HCT116 (cell line): ENCODE measurements around the gene MYO3B.

Experiments used
- CEBPB ChIP-seq: IDR thresholded peaks from 2 replicates; pipeline ENCODE4 v1.6.1; 2012; ENCODE audit warnings: low read depth
- EZH2 ChIP-seq: fragments of 200-600 bp; sonication (generic); IDR thresholded peaks from 2 replicates; pipeline ENCODE4 v1.6.1; 2017; ENCODE audit warnings: antibody characterized with exemption, mixed run types
- POLR2A ChIP-seq: IDR thresholded peaks from 2 replicates; pipeline ENCODE4 v1.7.0; 2011; ENCODE audit warnings: borderline replicate concordance; ENCODE audit not compliant: insufficient read depth, insufficient read length; ENCODE audit errors: extremely low read depth
- RAD21 ChIP-seq: IDR thresholded peaks from 2 replicates; pipeline ENCODE4 v1.6.1; 2012; ENCODE audit warnings: low read depth, mild to moderate bottlenecking
- TCF7L2 ChIP-seq: IDR thresholded peaks from 2 replicates; pipeline ENCODE4 v1.7.0; 2011; ENCODE audit warnings: borderline replicate concordance, inconsistent platforms; ENCODE audit not compliant: insufficient read depth, insufficient read length; ENCODE audit errors: extremely low read depth
- YY1 ChIP-seq: IDR thresholded peaks from 2 replicates; pipeline ENCODE4 v1.6.1; 2011; ENCODE audit warnings: low read length, low read depth, moderate library complexity, mild to moderate bottlenecking; ENCODE audit not compliant: insufficient replicate concordance; ENCODE audit errors: extremely low read depth
- ZFX ChIP-seq: fragments of 450-650 bp; IDR thresholded peaks from 2 replicates; pipeline ENCODE4 v1.6.1; 2017
- TF ChIP-seq, protein P1 (sequence below), 3 experiments: fragments of 200-600 bp in 1 of 3; sonication (generic) in 1 of 3; IDR thresholded peaks in 2 of 3; conservative IDR thresholded peaks in 1 of 3; 2 replicates each; pipeline ENCODE4 v1.5.1; 2012 to 2017; ENCODE audit warnings: low read depth in 2 of 3, low read length in 2 of 3, antibody characterized with exemption in 1 of 3, borderline replicate concordance in 1 of 3, control low read depth in 1 of 3, mild to moderate bottlenecking in 1 of 3, mixed read lengths in 1 of 3, mixed run types in 1 of 3, moderate library complexity in 1 of 3; ENCODE audit not compliant: insufficient read depth in 1 of 3
- TF ChIP-seq, protein P2 (sequence below): IDR thresholded peaks from 2 replicates; pipeline ENCODE4 v1.6.1; 2012
- TF ChIP-seq, protein P3 (sequence below): IDR thresholded peaks from 2 replicates; pipeline ENCODE4 v1.6.1; 2012; ENCODE audit warnings: low read depth
- TF ChIP-seq, protein P4 (sequence below): IDR thresholded peaks from 2 replicates; pipeline ENCODE4 v1.6.1; 2011; ENCODE audit warnings: mild to moderate bottlenecking, low read length, moderate library complexity; ENCODE audit not compliant: insufficient replicate concordance; ENCODE audit errors: extremely low read depth

DNA sequence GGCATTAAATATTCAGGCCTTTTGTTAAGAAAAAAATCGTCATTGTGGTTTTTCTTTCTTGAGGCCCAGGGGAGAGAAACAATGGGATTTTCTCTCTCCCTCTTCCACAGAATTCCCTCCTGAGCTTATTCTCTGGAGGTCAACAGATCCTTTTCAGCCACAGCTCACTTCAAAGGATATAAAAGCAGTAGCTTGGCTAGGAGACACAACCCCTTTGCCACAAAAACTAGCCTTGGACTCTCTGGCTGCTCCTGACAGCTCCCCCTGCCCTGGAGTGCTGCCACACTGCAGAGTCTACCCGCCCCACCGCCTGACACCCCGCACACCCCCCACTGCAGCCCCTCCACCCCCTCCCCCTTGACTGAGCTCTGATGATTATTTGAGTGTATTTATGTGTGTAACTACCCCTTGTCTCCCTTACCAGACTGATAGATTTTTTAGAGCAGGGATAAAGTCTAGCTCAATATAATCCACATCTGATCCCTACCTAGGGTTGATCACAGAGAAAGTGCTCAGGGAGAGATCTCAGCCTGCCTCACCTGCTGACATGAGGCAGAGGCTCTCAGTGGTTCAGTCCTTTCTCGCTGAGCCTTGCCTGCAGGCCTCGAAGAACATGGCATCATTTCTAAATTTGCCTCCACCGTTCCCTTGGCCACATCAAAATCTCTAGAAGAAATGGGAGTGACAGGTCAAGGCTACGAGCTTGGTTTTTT lies 405.0 kb downstream of the MYO3B start:
- TF ChIP-seq EZH2, result no peak
- no peak for TF ChIP-seq CEBPB
- TF ChIP-seq, protein P1, sequence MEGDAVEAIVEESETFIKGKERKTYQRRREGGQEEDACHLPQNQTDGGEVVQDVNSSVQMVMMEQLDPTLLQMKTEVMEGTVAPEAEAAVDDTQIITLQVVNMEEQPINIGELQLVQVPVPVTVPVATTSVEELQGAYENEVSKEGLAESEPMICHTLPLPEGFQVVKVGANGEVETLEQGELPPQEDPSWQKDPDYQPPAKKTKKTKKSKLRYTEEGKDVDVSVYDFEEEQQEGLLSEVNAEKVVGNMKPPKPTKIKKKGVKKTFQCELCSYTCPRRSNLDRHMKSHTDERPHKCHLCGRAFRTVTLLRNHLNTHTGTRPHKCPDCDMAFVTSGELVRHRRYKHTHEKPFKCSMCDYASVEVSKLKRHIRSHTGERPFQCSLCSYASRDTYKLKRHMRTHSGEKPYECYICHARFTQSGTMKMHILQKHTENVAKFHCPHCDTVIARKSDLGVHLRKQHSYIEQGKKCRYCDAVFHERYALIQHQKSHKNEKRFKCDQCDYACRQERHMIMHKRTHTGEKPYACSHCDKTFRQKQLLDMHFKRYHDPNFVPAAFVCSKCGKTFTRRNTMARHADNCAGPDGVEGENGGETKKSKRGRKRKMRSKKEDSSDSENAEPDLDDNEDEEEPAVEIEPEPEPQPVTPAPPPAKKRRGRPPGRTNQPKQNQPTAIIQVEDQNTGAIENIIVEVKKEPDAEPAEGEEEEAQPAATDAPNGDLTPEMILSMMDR (IDR thresholded peaks at IDR 0.05 in 2 of 3, conservative IDR thresholded peaks at IDR 0.05 in 1 of 3; ENCODE audit: borderline replicate concordance in 1 of 3, insufficient read depth in 1 of 3, low read depth in 2 of 3, low read length in 2 of 3), result no peak
- no peak for TF ChIP-seq YY1
- TF ChIP-seq POLR2A, result no peak
- TF ChIP-seq RAD21, result no peak
- TF ChIP-seq, protein P2, sequence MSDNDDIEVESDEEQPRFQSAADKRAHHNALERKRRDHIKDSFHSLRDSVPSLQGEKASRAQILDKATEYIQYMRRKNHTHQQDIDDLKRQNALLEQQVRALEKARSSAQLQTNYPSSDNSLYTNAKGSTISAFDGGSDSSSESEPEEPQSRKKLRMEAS, result no peak
- TF ChIP-seq, protein P3, sequence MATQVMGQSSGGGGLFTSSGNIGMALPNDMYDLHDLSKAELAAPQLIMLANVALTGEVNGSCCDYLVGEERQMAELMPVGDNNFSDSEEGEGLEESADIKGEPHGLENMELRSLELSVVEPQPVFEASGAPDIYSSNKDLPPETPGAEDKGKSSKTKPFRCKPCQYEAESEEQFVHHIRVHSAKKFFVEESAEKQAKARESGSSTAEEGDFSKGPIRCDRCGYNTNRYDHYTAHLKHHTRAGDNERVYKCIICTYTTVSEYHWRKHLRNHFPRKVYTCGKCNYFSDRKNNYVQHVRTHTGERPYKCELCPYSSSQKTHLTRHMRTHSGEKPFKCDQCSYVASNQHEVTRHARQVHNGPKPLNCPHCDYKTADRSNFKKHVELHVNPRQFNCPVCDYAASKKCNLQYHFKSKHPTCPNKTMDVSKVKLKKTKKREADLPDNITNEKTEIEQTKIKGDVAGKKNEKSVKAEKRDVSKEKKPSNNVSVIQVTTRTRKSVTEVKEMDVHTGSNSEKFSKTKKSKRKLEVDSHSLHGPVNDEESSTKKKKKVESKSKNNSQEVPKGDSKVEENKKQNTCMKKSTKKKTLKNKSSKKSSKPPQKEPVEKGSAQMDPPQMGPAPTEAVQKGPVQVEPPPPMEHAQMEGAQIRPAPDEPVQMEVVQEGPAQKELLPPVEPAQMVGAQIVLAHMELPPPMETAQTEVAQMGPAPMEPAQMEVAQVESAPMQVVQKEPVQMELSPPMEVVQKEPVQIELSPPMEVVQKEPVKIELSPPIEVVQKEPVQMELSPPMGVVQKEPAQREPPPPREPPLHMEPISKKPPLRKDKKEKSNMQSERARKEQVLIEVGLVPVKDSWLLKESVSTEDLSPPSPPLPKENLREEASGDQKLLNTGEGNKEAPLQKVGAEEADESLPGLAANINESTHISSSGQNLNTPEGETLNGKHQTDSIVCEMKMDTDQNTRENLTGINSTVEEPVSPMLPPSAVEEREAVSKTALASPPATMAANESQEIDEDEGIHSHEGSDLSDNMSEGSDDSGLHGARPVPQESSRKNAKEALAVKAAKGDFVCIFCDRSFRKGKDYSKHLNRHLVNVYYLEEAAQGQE, result no peak
- TF ChIP-seq ZFX, result no peak
- TF ChIP-seq, protein P4, sequence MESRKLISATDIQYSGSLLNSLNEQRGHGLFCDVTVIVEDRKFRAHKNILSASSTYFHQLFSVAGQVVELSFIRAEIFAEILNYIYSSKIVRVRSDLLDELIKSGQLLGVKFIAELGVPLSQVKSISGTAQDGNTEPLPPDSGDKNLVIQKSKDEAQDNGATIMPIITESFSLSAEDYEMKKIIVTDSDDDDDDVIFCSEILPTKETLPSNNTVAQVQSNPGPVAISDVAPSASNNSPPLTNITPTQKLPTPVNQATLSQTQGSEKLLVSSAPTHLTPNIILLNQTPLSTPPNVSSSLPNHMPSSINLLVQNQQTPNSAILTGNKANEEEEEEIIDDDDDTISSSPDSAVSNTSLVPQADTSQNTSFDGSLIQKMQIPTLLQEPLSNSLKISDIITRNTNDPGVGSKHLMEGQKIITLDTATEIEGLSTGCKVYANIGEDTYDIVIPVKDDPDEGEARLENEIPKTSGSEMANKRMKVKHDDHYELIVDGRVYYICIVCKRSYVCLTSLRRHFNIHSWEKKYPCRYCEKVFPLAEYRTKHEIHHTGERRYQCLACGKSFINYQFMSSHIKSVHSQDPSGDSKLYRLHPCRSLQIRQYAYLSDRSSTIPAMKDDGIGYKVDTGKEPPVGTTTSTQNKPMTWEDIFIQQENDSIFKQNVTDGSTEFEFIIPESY, result no peak
- no peak for TF ChIP-seq TCF7L2
